ENCODE data around the gene VAV2. TPM values are rescaled to one million over a fixed set of nuclear protein-coding genes. Genes with fewer than 3 reads are reported as not detected.

The VAV2 gene
- total RNA-seq, 3 donors from 2014 or later: 5.3 to 9.5 (median 8.8) TPM

DNA sequence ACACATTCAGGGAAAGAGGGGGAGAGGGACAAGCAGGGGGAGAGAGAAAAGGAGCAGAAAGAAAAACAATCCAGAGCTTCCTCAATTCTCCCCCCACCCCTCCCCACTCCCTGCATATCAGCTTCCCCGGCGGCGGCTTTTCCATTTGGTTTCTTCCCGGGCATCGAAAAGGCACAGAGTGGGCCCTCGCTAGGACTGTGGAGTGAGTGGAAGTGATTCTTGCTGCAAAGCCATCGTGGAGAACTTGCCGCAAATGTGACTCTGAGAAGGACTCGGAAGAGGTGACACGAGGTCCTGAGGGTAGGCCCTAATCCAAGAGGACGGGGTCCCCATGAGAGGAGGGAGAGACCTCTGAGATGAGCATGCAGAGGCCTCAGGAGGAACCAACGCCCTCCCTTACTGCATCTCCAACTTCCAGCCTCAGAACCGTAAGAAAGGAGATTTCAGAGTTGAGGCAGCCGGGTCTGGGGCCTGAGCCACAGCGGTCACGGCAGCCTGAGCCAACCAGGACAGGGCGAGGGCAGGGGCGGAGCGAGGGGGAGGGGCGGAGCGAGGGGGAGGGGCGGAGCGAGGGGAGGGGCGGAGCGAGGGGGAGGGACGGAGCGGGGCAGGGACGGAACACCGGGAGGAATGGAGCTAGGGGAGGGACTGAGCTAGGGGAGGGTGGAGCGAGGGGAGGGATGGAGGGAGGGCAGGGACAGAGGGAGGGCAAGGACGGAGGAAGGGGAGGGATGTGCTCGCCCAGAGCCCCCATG, 232.8 kb downstream of the VAV2 start:
- peaks cover 4% of the 10 kb centered on the region for H3K36me3 ChIP-seq
- H3K9me3 ChIP-seq: no peaks in the 10 kb centered on the region
- no peak for TF ChIP-seq CTCF (IDR thresholded peaks at IDR 0.05)
- no peak for TF ChIP-seq POLR2AphosphoS5 (IDR thresholded peaks at IDR 0.05)
- no peak for TF ChIP-seq POLR2A (IDR thresholded peaks at IDR 0.05)
- no peak overlapping the region for H3K4me3 ChIP-seq
- H3K4me1 ChIP-seq: no peaks in the 10 kb centered on the region
- H3K27ac ChIP-seq: no peak overlapping the region
- DNase-seq (ENCODE audit: low spot score in 2 of 2): peak in 1 of 2 donors; percentile 50
- intact Hi-C loops (cut with DNase I; ENCODE audit: low total_unique reads): no loop called here
- no peaks in the 10 kb centered on the region for H3K27me3 ChIP-seq

GRCh38 chr9:133758228-133758627, 233.9 kb downstream of the VAV2 start:
- Histone ChIP-seq H3K36me3 (peaks cover 1% of the 10 kb centered on the region), H3K27ac (no peak overlapping the region), H3K4me3 (no peak overlapping the region), H3K27me3 (no peaks in the 10 kb centered on the region), H3K4me1 (no peaks in the 10 kb centered on the region), H3K9me3 (no peaks in the 10 kb centered on the region)
- DNase-seq (ENCODE audit: low spot score in 2 of 2): peak in 1 of 2 donors; percentile 20
- TF ChIP-seq CTCF (IDR thresholded peaks at IDR 0.05): no peak
- no peak for TF ChIP-seq POLR2AphosphoS5 (IDR thresholded peaks at IDR 0.05)
- TF ChIP-seq POLR2A (IDR thresholded peaks at IDR 0.05): no peak
- intact Hi-C loops (cut with DNase I; ENCODE audit: low total_unique reads): no loop called here

DNA sequence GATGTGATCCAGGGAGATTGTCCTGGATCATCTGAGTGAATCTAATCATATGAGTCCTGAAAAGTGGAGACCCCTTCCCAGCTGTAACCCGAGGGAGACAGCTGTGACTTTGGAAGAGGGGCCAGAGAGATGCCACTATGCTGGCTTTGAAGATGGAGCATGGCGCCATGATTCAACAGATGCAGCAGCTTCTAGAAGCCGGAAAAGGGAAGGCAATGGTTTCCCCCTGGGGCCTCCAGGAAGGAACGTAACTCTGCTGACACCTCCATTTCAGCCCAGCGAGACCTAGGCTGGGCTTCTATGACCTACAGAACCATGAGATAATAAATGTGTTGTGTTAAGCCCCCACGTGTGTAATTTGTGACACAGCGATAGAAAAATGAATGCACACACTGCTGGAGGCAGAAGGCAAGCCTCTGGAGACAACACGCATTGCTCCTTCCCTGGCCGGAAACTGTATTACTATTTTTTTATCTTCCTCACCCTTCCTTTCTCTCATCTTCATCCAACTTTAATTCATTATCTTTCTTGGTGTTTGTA, 237.4 kb downstream of the VAV2 start:
- Histone ChIP-seq H3K36me3 (no peaks in the 10 kb centered on the region), H3K9me3 (no peaks in the 10 kb centered on the region), H3K4me1 (no peaks in the 10 kb centered on the region), H3K4me3 (no peak overlapping the region), H3K27me3 (peaks cover 0 to 20% of the 10 kb centered on the region in 2 donors), H3K27ac (no peak overlapping the region)
- peak in 1 of 2 donors; percentile 6 for DNase-seq (ENCODE audit: low spot score in 2 of 2)
- intact Hi-C loops (cut with DNase I; ENCODE audit: low total_unique reads): no loop called here
- no peak for TF ChIP-seq POLR2A (IDR thresholded peaks at IDR 0.05)
- TF ChIP-seq POLR2AphosphoS5 (IDR thresholded peaks at IDR 0.05): no peak
- no peak for TF ChIP-seq CTCF (IDR thresholded peaks at IDR 0.05)

DNA sequence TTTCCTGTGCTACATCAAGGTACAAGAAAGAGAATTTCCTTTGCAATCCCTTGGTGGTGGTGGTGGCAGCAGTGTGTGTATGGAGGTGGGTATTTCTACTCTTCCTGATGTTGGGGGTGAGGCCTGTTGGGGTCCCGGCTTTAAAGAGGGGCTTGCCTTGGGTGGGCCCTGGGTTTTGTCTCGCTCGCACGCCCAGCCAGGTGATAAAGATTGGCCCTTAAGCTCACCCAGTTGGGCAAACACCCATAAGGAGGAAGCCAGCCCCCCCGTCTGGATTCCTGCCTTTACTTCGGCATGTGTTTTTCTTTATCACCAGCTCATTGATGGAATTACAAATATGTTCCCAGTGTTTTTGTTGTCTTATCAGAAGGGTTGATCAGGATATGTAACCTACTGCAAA, 237.9 kb downstream of the VAV2 start:
- intact Hi-C loops (cut with DNase I; ENCODE audit: low total_unique reads): no loop called here
- DNase-seq (ENCODE audit: low spot score in 2 of 2): peak in 1 of 2 donors; percentile 12
- Histone ChIP-seq H3K27me3 (peaks cover 0 to 20% of the 10 kb centered on the region in 2 donors), H3K9me3 (no peaks in the 10 kb centered on the region), H3K36me3 (no peaks in the 10 kb centered on the region), H3K27ac (no peak overlapping the region), H3K4me1 (no peaks in the 10 kb centered on the region), H3K4me3 (no peak overlapping the region)
- TF ChIP-seq CTCF (IDR thresholded peaks at IDR 0.05): no peak
- no peak for TF ChIP-seq POLR2AphosphoS5 (IDR thresholded peaks at IDR 0.05)
- TF ChIP-seq POLR2A (IDR thresholded peaks at IDR 0.05): no peak

GRCh38 chr9:133752739-133753446, 239.2 kb downstream of the VAV2 start:
- H3K36me3 ChIP-seq: no peaks in the 10 kb centered on the region
- no peak overlapping the region for H3K27ac ChIP-seq
- no peak for TF ChIP-seq CTCF (IDR thresholded peaks at IDR 0.05)
- no peak for TF ChIP-seq POLR2AphosphoS5 (IDR thresholded peaks at IDR 0.05)
- TF ChIP-seq POLR2A (IDR thresholded peaks at IDR 0.05): no peak
- H3K9me3 ChIP-seq: no peaks in the 10 kb centered on the region
- intact Hi-C loops (cut with DNase I; ENCODE audit: low total_unique reads): no loop called here
- no peak overlapping the region for H3K4me3 ChIP-seq
- no peak for DNase-seq (ENCODE audit: low spot score in 2 of 2)
- H3K4me1 ChIP-seq: no peaks in the 10 kb centered on the region
- H3K27me3 ChIP-seq: peaks cover 0 to 20% of the 10 kb centered on the region in 2 donors

All from breast epithelium (tissue), 4 donors.